ENCODE results near the gene PROB1.
"Not testable (repeated sequence)": the region's sequence is repeated elsewhere in the genome, so short reads cannot be mapped to it uniquely, and the experiment has no call there.

PROB1 gene, protein sequence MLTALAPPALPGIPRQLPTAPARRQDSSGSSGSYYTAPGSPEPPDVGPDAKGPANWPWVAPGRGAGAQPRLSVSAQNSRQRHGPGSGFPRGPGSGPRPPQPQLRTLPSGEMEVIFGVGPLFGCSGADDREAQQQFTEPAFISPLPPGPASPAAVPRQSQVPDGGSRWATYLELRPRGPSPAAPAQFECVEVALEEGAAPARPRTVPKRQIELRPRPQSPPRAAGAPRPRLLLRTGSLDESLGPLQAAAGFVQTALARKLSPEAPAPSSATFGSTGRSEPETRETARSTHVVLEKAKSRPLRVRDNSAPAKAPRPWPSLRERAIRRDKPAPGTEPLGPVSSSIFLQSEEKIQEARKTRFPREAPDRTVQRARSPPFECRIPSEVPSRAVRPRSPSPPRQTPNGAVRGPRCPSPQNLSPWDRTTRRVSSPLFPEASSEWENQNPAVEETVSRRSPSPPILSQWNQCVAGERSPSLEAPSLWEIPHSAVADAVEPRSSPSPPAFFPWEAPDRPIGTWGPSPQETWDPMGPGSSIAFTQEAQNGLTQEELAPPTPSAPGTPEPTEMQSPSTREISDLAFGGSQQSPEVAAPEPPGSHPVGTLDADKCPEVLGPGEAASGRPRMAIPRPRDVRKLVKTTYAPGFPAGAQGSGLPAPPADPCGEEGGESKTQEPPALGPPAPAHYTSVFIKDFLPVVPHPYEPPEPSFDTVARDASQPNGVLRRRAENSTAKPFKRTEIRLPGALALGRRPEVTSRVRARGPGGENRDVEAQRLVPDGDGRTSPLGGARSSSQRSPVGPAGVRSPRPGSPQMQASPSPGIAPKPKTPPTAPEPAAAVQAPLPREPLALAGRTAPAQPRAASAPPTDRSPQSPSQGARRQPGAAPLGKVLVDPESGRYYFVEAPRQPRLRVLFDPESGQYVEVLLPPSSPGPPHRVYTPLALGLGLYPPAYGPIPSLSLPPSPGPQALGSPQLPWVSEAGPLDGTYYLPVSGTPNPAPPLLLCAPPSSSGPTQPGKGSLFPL

DNA sequence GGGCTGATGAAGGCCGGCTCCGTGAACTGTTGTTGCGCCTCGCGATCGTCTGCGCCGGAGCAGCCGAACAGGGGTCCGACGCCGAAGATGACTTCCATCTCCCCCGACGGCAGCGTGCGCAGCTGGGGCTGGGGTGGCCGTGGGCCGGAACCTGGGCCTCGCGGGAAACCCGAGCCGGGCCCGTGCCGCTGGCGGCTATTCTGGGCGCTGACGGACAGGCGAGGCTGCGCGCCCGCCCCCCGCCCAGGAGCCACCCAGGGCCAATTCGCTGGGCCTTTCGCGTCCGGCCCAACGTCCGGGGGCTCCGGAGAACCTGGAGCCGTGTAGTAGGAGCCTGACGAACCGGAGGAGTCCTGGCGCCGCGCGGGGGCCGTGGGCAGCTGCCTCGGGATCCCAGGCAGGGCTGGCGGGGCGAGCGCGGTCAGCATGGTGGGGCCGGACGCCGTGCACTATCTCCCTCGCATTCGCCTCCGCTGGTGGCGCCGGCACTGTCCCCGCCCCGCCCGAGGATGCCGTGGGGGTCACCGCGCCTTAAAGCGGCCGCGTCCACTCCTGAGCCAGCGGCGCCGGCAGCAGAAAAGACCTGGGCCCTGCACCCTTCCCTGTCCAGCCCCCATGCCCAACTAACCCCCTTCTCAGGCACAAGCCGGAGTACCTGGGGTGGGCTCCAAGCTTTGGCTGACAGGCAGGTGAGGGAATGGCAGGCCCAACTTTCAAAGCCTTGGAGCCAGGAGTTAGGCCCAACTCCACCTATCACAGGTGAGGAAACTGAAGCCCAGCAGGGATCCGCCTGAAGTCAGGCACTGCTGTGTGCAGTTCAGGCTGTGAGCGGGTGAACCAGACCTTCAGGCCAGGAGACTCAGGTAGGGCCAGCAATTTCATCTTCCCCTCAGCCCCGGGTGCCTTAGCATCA lies at the start of gene PROB1:
Gene PROB1, minus strand, starts transcription at position 451 of the 913 bp plus-strand sequence. Its CDS starts 23 bp downstream, at position 428.
- DNase-seq (ENCODE audit: low read depth in 2 of 3, low spot score in 2 of 3): no peak

DNA sequence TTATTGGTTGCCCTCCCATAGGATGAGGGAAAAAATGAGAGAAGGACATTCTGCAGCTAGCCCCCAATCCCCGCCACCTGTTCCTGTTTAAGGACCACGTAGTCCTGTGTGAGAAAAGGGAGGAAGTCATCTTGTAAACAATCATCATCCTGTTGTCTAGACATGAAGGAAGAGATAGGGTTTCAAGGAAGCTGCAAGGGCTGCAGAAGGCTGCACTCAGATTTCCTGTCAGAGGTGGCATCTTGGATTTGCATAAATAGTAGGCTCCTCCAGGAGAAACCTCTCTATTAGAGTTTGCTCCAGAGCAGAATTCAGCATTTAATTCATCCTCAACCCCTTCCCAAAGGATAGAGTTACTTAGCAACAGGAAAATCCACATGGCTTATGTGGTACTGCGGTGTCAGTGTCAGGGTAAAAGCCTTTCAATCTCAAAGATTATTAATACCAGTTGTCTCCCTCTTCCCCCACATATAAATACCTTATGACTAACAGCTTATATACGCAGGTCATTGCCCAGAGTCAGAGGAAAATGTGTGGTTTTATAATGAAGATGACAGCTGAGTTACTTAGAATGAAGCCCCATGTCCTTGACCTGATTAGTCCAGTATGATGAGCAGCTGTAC lies 49.0 kb upstream of the PROB1 start:
- DNase-seq (ENCODE audit: low read depth in 2 of 3, low spot score in 2 of 3): no peak

DNA sequence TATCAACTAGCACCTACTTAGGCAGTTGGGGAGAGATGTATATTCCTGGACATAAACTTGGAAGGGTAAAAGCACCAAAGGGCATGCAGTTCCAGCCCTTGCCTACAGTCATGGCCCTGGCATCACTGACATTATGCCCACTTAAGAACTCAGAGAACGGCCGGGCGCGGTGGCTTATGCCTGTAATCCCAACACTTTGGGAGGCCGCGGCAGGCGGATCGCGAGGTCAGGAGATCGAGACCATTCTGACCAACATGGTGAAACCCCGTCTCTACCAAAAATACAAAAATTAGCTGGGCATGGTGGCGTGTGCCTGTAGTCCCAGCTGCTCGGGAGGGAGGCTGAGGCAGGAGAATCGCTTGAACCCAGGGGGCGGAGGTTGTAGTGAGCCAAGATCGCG lies 45.5 kb upstream of the PROB1 start:
- not testable (repeated sequence) for DNase-seq (ENCODE audit: low read depth in 2 of 3, low spot score in 2 of 3)

DNA sequence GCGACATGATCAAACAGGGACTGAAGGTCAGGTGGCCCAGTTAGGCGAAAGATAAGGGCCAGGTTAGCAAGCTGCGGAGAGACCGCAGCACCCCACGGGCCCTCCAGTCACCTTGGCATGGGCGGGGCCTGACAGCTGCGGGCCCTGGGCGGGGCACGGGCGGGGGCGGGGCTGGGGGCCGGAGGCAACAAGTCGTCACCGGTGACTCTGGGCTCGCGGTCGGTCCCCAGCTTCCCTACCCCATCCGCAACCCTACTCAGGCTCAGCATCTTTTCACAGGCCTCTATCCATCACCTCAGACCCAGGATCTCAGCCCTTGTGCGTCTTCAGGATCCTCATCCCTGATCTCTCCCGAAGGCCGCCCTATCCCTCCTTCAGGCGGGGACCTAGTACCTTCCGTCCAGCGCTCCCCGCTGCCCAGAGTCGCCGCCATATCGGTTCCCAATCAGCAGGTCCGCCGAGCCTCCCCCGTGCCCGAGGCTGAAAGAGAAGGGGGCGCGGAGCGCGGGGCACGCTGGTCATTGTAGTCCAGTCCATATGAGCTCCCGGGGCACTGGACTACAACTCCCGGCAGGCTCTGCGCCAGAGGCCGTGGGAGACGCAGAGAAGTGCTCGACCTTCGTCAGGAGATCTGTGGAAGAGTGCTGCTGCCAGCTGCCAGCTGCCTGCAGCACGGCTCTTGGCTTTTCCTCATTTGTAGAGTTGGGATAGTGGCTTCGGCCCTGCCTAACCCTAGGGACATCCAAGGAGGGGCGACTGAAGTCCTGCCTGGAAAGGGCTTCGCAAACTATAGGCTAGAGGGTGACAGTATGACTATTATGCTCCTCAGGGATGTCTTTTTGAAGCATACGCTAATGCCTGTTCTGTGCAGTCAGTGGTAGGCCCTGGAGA lies 44.4 kb upstream of the PROB1 start, which contains the start of gene DNAJC18:
Gene DNAJC18, minus strand, starts transcription at position 513 of the 891 bp plus-strand sequence. Its CDS starts 80 bp downstream, at position 433.
- DNase-seq (ENCODE audit: low read depth in 2 of 3, low spot score in 2 of 3): peak; percentile 69 to 75 (median 74)

DNA sequence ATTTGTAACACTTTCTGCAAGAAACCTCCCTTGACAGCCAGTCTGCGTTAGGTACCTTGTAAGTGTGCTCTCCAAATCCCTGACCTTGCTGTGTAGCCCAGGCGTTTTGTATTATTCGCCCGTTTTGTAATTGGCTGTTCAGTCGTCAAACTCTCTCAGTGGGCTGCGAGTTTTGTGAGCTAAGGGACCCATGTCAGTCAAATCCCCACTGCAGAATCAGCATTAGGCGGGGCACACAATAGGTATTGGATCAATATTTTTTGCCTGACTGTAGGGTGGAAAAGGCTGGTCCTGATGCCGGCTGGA lies 43.8 kb upstream of the PROB1 start:
- no peak for DNase-seq (ENCODE audit: low read depth in 2 of 3, low spot score in 2 of 3)

DNA sequence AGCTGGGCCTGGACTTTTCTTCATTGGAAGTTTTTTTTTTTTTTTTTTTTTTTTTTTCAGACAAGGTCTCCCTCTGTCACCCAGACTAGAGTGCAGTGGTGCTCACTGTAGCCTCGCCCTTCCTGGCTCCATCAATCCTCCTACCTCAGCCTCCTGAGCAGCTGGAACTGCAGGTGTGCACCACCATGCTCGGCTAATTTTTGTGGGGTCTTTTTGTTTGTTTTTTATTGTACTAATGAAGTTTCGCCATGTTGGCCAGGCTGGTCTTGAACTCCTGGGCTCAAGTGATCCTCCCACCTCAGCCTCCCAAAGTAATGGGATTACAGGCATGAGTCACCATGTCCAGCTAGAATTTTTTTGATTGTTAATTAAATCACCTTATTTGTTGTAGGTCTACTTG lies 40.8 kb upstream of the PROB1 start:
- no peak for DNase-seq (ENCODE audit: low read depth in 2 of 3, low spot score in 2 of 3)

DNA sequence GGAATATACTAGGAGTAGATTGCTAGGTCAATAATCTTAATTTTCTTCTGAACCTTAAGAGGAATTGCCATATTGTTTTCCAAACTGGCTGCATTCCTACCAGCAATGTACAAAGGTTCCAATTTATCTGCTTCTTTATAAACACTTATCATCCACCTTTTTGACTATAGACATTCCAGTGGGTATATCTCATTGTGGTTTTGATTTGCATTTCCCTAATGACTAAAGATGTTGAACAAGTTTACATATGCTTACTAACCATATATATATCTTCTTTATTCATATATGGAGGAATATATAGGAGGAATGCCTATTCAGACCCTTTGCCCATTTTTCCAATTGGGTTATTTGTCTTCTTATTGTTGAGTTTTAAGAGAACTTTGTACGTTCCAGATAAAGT lies 36.8 kb upstream of the PROB1 start:
- DNase-seq (ENCODE audit: low read depth in 2 of 3, low spot score in 2 of 3): no peak

DNA sequence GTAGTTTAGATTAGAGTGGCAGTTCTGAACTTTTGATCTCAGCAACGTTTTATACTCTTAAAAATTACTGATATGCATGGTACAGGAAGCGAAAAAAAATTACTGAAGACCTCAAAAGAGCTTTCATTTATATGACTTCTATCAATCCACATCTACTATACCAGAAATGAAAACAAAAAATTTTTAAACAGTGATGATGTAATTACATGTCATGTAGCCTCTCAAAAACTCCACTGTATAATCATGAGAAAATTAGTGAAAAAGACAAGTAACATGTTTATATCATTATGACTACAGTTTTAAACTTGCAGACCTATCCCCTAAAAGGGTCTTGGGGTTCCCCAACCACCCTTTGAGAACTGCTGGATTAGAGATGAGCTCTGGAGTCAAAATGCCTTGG lies 35.1 kb upstream of the PROB1 start:
- DNase-seq (ENCODE audit: low read depth in 2 of 3, low spot score in 2 of 3): no peak

DNA sequence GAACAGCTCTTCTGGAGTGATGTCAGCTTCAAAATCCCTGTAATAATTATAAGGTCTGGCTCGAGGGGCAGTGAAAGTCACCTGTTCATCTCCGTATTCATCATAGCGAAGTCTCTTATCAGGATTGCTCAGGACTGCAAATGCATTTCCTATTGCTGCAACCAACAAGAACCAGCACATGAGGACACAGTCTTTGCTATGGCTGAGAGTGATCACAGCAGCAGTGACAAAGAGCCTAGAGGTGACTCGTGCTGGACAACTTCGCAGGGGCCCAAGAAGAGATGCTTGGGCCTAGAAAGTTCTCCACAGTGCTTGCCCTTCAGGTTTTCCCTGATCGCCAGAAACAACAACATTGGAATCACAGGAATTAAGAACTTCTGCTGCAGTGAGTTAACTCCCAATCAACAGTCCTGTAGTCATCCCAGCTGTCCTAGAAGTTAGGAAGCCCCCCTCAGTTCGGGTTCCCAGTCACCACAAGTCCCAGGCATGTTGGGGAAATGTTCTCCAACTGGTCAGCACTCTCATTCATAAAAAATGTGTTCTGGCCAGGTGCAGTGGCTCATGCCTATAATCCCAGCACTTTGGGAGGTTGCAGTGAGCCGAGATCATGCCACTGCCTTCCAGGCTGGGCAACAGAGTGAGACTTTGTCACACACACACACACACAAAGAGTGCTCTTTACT lies 31.4 kb upstream of the PROB1 start:
- DNase-seq (ENCODE audit: low read depth in 2 of 3, low spot score in 2 of 3): no peak

DNA sequence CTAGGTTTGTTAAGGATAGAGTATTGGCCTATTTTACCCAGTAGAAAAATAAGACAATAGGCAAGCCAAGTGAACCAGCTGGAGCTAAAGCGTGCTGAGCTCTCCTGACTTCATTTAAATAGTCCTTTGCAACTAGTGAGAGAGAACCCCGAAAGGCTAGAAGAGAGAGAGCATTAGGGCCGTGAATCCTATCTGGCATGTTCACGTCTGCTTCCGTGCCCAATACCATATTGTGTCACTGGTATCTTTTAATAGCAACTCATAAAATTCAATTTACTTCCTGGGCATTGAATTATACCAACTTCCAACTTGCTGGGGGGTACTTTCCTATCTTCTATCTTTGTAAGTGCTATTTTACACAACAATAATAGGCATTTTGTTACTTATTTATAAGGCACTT lies 30.6 kb upstream of the PROB1 start:
- DNase-seq (ENCODE audit: low read depth in 2 of 3, low spot score in 2 of 3): no peak

DNA sequence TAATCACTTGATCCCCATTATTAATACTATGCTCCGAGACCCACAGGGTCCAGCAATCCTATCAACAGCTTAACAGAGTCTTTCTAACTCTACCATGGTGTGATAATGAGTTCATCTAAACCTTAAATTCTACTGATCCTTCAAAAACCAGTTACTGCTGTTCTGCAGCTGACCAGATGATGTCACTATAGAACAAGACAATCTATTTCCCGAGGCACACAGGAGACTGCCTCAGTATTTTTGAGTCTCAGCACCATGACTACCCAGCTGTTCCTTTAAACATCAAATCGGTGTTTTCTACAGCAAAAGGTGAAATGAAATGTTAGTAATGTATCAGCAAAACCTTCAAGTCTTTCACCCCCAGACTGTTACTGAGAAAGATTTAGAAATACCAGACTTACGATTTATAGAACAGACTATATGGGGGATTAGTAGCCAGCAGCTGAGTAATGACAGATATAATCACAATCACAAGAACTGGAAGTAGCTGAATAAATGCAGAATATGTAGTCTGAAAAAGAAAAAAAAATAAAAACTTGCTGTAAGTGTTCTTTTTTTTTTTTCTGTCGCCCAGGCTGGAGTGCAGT lies 27.5 kb upstream of the PROB1 start:
- no peak for DNase-seq (ENCODE audit: low read depth in 2 of 3, low spot score in 2 of 3)

DNA sequence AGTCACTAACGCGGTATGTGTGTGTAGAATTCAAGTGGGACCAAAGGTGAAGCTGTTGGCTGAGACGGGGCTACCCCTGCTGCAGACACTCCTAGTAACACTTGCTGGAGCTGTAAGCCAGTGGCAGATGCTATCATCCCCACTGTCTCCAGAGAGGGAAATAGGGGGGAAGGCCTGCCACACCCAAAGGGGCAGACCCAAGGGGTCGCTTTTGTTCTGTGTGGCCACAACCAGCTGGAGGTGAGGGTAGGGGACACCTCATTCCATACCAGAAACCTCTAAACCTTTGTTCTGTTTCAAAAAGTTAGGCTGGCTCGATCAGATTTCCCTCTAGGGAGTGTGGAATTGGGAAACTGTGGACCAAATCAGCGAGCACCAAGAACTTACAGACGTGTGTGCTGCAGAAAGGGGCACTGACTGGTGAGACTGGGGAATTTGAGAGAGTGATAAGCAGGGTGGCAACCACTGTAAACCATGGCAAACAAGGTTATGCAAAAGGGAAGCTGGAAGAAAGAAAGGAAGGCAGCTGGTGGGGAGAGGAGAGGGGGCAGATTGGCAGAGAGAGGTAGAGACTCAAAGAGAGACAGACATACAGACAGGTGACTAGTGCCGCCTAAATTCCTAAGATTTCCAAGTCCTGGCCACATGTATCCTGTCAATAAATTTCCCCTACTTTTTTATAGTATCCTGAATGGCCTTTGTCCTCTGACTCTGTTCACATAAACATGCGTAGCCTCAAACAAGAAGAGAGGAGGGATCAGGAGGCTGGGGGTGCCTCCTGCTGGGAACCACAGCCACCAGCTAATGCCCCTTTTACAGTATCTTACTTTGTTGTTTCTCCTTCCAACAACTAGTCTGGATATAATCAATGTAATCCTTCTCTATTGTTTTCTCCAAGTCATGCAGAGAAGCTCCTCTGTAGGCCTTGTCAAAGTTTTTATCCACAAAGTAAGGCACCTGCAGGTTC lies 24.6 kb upstream of the PROB1 start:
- DNase-seq (ENCODE audit: low read depth in 2 of 3, low spot score in 2 of 3): no peak

DNA sequence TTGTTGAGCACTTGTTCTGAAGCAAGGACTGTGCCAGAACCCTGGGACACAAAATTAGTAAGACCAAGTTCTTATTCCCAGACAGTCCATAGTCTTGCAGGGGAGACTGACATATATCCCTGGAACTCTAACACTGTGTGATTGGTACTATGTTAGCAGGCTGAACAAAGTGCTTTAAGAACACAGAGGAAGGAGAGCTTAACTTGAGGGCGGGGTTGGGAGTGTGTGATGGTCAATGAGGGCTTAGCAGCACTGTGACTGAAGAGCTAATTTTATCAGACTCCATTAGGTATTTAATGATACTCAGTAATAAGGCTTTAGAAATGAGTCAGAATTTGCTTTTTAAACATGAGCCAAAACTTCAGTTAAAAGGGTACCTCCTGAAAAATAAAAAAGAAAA lies 23.9 kb upstream of the PROB1 start:
- no peak for DNase-seq (ENCODE audit: low read depth in 2 of 3, low spot score in 2 of 3)

DNA sequence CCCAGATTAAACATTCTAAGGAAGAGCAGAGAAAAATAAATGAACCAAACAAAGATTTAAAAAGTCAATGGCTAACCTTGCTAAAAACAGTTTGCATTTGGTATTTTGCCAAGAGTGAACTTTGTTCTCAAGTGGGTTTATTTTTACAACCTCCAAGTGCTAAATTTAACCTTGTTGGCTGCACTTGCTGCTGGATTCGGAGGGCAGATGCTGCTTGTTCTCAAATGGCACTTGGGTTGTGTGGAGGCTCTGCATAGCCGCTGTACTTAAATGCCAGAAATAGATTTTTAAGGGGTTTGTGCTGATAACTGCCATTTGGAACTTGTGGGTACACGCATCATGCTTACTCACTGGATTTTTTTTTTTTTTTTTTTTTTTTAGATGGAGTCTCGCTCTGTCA lies 22.3 kb upstream of the PROB1 start:
- no peak for DNase-seq (ENCODE audit: low read depth in 2 of 3, low spot score in 2 of 3)

DNA sequence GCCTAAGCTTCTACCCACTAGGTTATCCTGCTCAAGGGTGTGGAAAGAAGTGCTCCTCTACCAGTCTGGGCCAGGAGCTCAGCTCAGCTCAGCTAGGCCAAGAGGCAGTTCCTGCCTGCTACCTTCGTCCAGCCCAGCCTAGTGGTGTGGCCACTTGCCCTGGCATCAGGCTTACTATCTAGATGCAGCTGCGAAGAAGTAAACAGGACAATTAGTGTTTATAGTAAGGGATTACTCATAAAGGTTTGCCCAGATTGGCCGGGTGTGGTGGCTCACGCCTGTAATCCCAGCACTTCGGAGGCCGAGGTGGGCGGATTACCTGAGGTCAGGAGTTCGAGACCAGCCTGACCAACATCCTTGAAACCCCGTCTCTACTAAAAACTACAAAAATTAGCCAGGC lies 21.7 kb upstream of the PROB1 start:
- no peak for DNase-seq (ENCODE audit: low read depth in 2 of 3, low spot score in 2 of 3)

DNA sequence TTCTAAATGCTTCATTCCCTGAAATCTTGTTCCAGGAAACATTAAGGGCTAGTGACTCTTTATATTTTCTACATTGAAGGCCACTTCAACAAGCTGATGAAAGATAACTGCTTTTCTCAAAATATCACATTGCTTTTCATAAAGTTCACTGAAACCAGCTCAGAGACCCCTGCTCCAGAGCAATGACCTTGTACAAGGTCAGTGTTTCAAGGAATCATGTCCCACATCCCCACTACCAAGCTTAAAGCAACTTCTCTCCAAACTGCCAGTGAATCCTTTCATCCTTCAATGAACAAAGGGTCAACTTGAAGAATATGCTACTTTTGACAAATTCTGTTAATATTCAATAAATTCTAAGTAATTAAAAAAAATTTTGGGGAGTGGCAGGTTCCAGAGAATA lies 21.0 kb upstream of the PROB1 start:
- DNase-seq (ENCODE audit: low read depth in 2 of 3, low spot score in 2 of 3): no peak

DNA sequence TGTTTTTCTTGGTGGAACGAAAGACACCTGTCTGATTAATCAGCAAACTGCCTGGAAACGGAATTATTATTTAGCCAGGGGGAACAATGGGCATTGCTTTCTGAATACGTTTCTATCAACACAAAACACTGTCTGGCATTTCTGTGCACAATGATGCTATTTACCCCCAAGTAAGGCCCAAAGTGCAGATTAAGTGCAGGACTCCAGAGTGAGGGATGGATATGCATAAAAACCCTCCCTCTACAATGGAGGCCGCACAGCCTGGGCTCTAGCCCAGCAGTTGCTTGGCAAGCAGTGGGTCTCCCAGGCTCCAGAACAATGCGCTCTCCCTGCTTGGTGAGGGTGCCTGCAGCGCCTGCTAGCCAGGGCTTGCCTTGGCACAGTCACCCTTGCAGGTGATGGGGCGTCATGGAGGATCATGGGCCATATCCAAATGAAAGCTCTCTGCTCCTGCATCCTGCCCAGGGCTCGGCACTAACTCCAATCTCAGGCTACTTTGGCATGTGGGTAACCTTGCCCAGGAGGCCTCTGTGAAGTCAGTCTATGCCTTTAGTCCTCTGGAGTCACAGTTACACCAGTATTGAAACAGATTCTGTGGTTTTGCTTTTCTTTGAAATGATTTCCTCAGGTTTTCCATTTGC lies 20.4 kb upstream of the PROB1 start:
- DNase-seq (ENCODE audit: low read depth in 2 of 3, low spot score in 2 of 3): no peak
